ENCODE measurements around the gene SPRR4. TPM values are rescaled to one million over a fixed set of nuclear protein-coding genes. Genes with fewer than 3 reads are reported as not detected.

SPRR4 gene
- total and polyA plus RNA-seq, 9 of the 15 experiments (the other 6 are each of a cell fraction or from before 2014, with no cell fraction given) = not detected

DNA sequence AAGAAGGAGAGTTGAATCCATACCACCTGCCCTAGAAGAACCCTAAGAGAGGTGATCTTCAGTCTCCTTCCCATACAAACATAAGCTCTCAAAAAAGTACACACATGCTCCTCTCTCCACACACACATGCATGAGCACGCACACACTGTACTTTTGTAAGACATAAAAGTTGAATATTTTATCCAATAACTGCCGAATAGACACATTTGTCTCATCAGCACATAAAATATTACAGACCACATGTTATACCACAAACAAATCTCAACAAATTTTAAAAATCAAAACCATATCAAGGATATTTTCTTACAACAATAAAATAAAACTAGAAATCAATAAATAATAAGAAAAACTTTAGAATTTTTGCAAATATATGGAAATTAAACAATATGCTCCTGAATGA, 16.1 kb downstream of the SPRR4 start:
- no peaks in the 10 kb centered on the region for H3K79me2 ChIP-seq (ENCODE audit: control insufficient read depth, insufficient read depth, low read length)
- TF ChIP-seq CBX3 (IDR thresholded peaks at IDR 0.05; ENCODE audit: borderline replicate concordance in 1 of 2, low read length in 2 of 2) (no peak), C11orf30 (IDR thresholded peaks at IDR 0.05; ENCODE audit: low read depth) (peak; percentile 26; the same call in 1 of the 2 replicates), POLR2A (conservative IDR thresholded peaks at IDR 0.05) (no peak), ELF2 (CRISPR knock-in tag; IDR thresholded peaks at IDR 0.05) (no peak), HDAC2 (IDR thresholded peaks at IDR 0.05) (no peak), MTA3 (IDR thresholded peaks at IDR 0.05; ENCODE audit: borderline replicate concordance) (no peak), ZNF79 (CRISPR knock-in tag; IDR thresholded peaks at IDR 0.05; ENCODE audit: low read depth) (no peak), TAF9B (IDR thresholded peaks at IDR 0.05; ENCODE audit: partially characterized antibody) (no peak), FOXJ3 (CRISPR knock-in tag; IDR thresholded peaks at IDR 0.05) (no peak), ZNF316 (IDR thresholded peaks at IDR 0.05) (peak; percentile 76), SMAD2 (IDR thresholded peaks at IDR 0.05; ENCODE audit: low read depth, low read length) (no peak), ZNF239 (CRISPR knock-in tag; IDR thresholded peaks at IDR 0.05) (no peak)
- TF ChIP-seq, protein P1, sequence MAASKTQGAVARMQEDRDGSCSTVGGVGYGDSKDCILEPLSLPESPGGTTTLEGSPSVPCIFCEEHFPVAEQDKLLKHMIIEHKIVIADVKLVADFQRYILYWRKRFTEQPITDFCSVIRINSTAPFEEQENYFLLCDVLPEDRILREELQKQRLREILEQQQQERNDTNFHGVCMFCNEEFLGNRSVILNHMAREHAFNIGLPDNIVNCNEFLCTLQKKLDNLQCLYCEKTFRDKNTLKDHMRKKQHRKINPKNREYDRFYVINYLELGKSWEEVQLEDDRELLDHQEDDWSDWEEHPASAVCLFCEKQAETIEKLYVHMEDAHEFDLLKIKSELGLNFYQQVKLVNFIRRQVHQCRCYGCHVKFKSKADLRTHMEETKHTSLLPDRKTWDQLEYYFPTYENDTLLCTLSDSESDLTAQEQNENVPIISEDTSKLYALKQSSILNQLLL (CRISPR knock-in tag; IDR thresholded peaks at IDR 0.05; ENCODE audit: borderline replicate concordance) = no peak
- TF ChIP-seq, protein P2, sequence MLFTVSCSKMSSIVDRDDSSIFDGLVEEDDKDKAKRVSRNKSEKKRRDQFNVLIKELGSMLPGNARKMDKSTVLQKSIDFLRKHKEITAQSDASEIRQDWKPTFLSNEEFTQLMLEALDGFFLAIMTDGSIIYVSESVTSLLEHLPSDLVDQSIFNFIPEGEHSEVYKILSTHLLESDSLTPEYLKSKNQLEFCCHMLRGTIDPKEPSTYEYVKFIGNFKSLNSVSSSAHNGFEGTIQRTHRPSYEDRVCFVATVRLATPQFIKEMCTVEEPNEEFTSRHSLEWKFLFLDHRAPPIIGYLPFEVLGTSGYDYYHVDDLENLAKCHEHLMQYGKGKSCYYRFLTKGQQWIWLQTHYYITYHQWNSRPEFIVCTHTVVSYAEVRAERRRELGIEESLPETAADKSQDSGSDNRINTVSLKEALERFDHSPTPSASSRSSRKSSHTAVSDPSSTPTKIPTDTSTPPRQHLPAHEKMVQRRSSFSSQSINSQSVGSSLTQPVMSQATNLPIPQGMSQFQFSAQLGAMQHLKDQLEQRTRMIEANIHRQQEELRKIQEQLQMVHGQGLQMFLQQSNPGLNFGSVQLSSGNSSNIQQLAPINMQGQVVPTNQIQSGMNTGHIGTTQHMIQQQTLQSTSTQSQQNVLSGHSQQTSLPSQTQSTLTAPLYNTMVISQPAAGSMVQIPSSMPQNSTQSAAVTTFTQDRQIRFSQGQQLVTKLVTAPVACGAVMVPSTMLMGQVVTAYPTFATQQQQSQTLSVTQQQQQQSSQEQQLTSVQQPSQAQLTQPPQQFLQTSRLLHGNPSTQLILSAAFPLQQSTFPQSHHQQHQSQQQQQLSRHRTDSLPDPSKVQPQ (CRISPR knock-in tag; IDR thresholded peaks at IDR 0.05; ENCODE audit: borderline replicate concordance) = no peak
- TF ChIP-seq, protein P3, sequence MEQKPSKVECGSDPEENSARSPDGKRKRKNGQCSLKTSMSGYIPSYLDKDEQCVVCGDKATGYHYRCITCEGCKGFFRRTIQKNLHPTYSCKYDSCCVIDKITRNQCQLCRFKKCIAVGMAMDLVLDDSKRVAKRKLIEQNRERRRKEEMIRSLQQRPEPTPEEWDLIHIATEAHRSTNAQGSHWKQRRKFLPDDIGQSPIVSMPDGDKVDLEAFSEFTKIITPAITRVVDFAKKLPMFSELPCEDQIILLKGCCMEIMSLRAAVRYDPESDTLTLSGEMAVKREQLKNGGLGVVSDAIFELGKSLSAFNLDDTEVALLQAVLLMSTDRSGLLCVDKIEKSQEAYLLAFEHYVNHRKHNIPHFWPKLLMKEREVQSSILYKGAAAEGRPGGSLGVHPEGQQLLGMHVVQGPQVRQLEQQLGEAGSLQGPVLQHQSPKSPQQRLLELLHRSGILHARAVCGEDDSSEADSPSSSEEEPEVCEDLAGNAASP (IDR thresholded peaks at IDR 0.05) = no peak
- no peaks in the 10 kb centered on the region for H4K20me1 ChIP-seq (replicated peaks; ENCODE audit: control insufficient read depth, insufficient read depth, low read length)
- no peak overlapping the region for H3K9ac ChIP-seq (ENCODE audit: insufficient read depth in 1 of 2, low read depth in 2 of 2, low read length in 2 of 2)
- DNase-seq (ENCODE audit: extremely low read depth in 1 of 4, low spot score in 3 of 4) (no peak), FAIRE-seq (no peak), ATAC-seq (no peak)
- no TSS peak for BruUV-seq (replicated peaks)
- H3K4me3 ChIP-seq = no peak overlapping the region
- in situ Hi-C loops (cut with MboI) = no loop called here
- CTCF ChIA-PET (ENCODE audit: low intra/inter-chr PET ratio) = no interaction called here
- peaks cover 0 to 10% of the 10 kb centered on the region in 2 experiments; a peak in 4 of 5 replicates for H3K27me3 ChIP-seq (ENCODE audit: control insufficient read depth in 2 of 2, insufficient read depth in 2 of 2, low read length in 2 of 2)
- H3K36me3 ChIP-seq (ENCODE audit: control insufficient read depth, insufficient read depth, low read length) = no peaks in the 10 kb centered on the region
- H3K4me2 ChIP-seq (ENCODE audit: insufficient read depth, low read length) = no peak overlapping the region
- intact Hi-C loops (cut with micrococcal nuclease) = no loop called here
- no peak overlapping the region for H3K27ac ChIP-seq (ENCODE audit: extremely low read depth, low read depth, low read length)
- H2AFZ ChIP-seq (ENCODE audit: low read depth, low read length) = no peak overlapping the region
- POLR2A ChIA-PET = no interaction called here
- H3K9me1 ChIP-seq (ENCODE audit: control insufficient read depth, insufficient read depth, low read length) = no peaks in the 10 kb centered on the region
- no peaks in the 10 kb centered on the region for H3K9me3 ChIP-seq (replicated peaks; ENCODE audit: control insufficient read depth, insufficient read depth, low read depth, low read length)
- WGBS (ENCODE audit: insufficient coverage, low coverage, missing lambda C conversion rate) = 3% methylated on average over 2 of the region's 2 CpGs
- no peaks in the 10 kb centered on the region for H3K4me1 ChIP-seq (replicated peaks in 1 of 2; ENCODE audit: control insufficient read depth in 2 of 2, insufficient read depth in 2 of 2, low read length in 2 of 2)
